Measurements from ENCODE around the gene THSD4. TPM values are rescaled to one million over a fixed set of nuclear protein-coding genes. Genes with fewer than 3 reads are reported as not detected.

Gene THSD4
- total and polyA plus RNA-seq, 7 donors, result 0.21 to 3.1 (median 1.8) TPM

GRCh38 chr15:71753346-71753745 is 638.1 kb downstream of the THSD4 start:
- no peak for ATAC-seq
- TF ChIP-seq CTCF (IDR thresholded peaks at IDR 0.05), result no peak
- H3K4me1 ChIP-seq, result no peaks in the 10 kb centered on the region
- no peak overlapping the region for H3K4me3 ChIP-seq
- intact Hi-C loops (cut with DNase I), result no loop called here
- no peaks in the 10 kb centered on the region for H3K36me3 ChIP-seq (ENCODE audit: insufficient read depth in 1 of 2, low read depth in 1 of 2)
- H3K27ac ChIP-seq, result no peak overlapping the region
- H3K9me3 ChIP-seq, result peaks cover 3% of the 10 kb centered on the region
- DNase-seq, result no peak
- no peaks in the 10 kb centered on the region for H3K27me3 ChIP-seq (ENCODE audit: insufficient read depth in 3 of 3, low read length in 2 of 3)
- WGBS, 3 donors, result 80 to 96% (median 83%) methylated on average over 1 of the region's 1 CpG

GRCh38 chr15:71754660-71755059 is 639.4 kb downstream of the THSD4 start:
- intact Hi-C loops (cut with DNase I), result no loop called here
- DNase-seq (no peak), ATAC-seq (no peak)
- H3K36me3 ChIP-seq (ENCODE audit: insufficient read depth in 1 of 2, low read depth in 1 of 2), result no peaks in the 10 kb centered on the region
- H3K27ac ChIP-seq, result no peak overlapping the region
- H3K9me3 ChIP-seq, result peaks cover 7% of the 10 kb centered on the region
- TF ChIP-seq CTCF (IDR thresholded peaks at IDR 0.05), result no peak
- H3K4me1 ChIP-seq, result no peaks in the 10 kb centered on the region
- H3K4me3 ChIP-seq, result no peak overlapping the region
- H3K27me3 ChIP-seq (ENCODE audit: insufficient read depth in 3 of 3, low read length in 2 of 3), result no peaks in the 10 kb centered on the region

- intact Hi-C loops (cut with DNase I), result no loop called here
- no peak for ATAC-seq
- 85 to 91% (median 86%) methylated on average over 4 of the region's 4 CpGs for WGBS, 3 donors
- H3K4me1 ChIP-seq, result no peaks in the 10 kb centered on the region
- H3K27ac ChIP-seq, result no peak overlapping the region
- TF ChIP-seq CTCF (IDR thresholded peaks at IDR 0.05), result no peak
- no peaks in the 10 kb centered on the region for H3K36me3 ChIP-seq (ENCODE audit: insufficient read depth in 1 of 2, low read depth in 1 of 2)
- peaks cover 14% of the 10 kb centered on the region for H3K9me3 ChIP-seq
- H3K27me3 ChIP-seq (ENCODE audit: insufficient read depth in 3 of 3, low read length in 2 of 3), result no peaks in the 10 kb centered on the region
- no peak overlapping the region for H3K4me3 ChIP-seq
- DNase-seq, result no peak
Observed at GRCh38 chr15:71755092-71755970, 640.1 kb downstream of the THSD4 start.

GRCh38 chr15:71756599-71757352 is 641.5 kb downstream of the THSD4 start:
- no peak for ATAC-seq
- H3K36me3 ChIP-seq (ENCODE audit: insufficient read depth in 1 of 2, low read depth in 1 of 2), result no peaks in the 10 kb centered on the region
- no peaks in the 10 kb centered on the region for H3K27me3 ChIP-seq (ENCODE audit: insufficient read depth in 3 of 3, low read length in 2 of 3)
- no peak overlapping the region for H3K27ac ChIP-seq
- H3K4me3 ChIP-seq, result no peak overlapping the region
- H3K9me3 ChIP-seq, result peaks cover 17% of the 10 kb centered on the region
- TF ChIP-seq CTCF (IDR thresholded peaks at IDR 0.05), result no peak
- 86% methylated on average over 8 of the region's 8 CpGs for WGBS, 3 donors
- intact Hi-C loops (cut with DNase I), result no loop called here
- no peak for DNase-seq
- no peaks in the 10 kb centered on the region for H3K4me1 ChIP-seq
